Measurements from ENCODE around the gene VEGFC.

- TF ChIP-seq CTCF (IDR thresholded peaks at IDR 0.05; ENCODE audit: poor library complexity) (no peak), EZH2 (IDR thresholded peaks at IDR 0.05; ENCODE audit: borderline replicate concordance) (no peak), EZH2phosphoT487 (IDR thresholded peaks at IDR 0.05; ENCODE audit: low read depth, severe bottlenecking, unreplicated experiment) (no peak)
These were observed 146.4 kb downstream of the VEGFC start for GRCh38 chr4:176646311-176646710.

All from hepatocyte (in vitro differentiated cells).